DOHH2 (cell line): Measurements from ENCODE around the gene SLC6A1.

Source experiments
- H3F3A ChIP-seq: fragments of 200-600 bp; sonication (generic), shearing (Covaris generic); 2 replicates; pipeline ENCODE4 v1.6.0; 2016; ENCODE audit warnings: antibody characterized with exemption, mild to moderate bottlenecking; ENCODE audit not compliant: control insufficient read depth, insufficient read depth
- H3K27ac ChIP-seq: fragments of 200-600 bp; sonication (generic); 2 replicates; pipeline ENCODE4 v1.5.1; 2014; ENCODE audit warnings: low read depth, mild to moderate bottlenecking, low read length, moderate library complexity
- H3K27me3 ChIP-seq: fragments of 200-600 bp; sonication (generic); 2 replicates; pipeline ENCODE4 v1.6.1; 2014; ENCODE audit warnings: mild to moderate bottlenecking, low read length, mixed read lengths; ENCODE audit not compliant: control insufficient read depth
- H3K36me3 ChIP-seq: fragments of 200-600 bp; sonication (generic); 2 replicates; pipeline ENCODE4 v1.6.1; 2014; ENCODE audit warnings: mild to moderate bottlenecking, low read length, moderate library complexity, mixed read lengths; ENCODE audit not compliant: control insufficient read depth
- H3K4me1 ChIP-seq: fragments of 200-600 bp; sonication (generic); 2 replicates; pipeline ENCODE4 v1.6.1; 2014; ENCODE audit warnings: mild to moderate bottlenecking, low read length, mixed read lengths; ENCODE audit not compliant: control insufficient read depth
- H3K4me2 ChIP-seq: fragments of 200-600 bp; sonication (generic); 2 replicates; pipeline ENCODE4 v1.6.0; 2014; ENCODE audit warnings: mild to moderate bottlenecking, low read length, moderate library complexity
- H3K4me3 ChIP-seq: fragments of 200-600 bp; sonication (generic); 2 replicates; pipeline ENCODE4 v1.5.1; 2014; ENCODE audit warnings: mild to moderate bottlenecking, low read length, mixed read lengths
- H3K79me2 ChIP-seq: fragments of 200-600 bp; sonication (generic); 2 replicates; pipeline ENCODE4 v1.6.1; 2014; ENCODE audit warnings: mild to moderate bottlenecking, low read length, mixed read lengths; ENCODE audit not compliant: control insufficient read depth
- H3K9me2 ChIP-seq: fragments of 200-600 bp; sonication (generic); replicated peaks from 2 replicates; pipeline ENCODE4 v1.6.1; 2014; ENCODE audit warnings: mild to moderate bottlenecking, low read length, mixed read lengths; ENCODE audit not compliant: control insufficient read depth
- H3K9me3 ChIP-seq: fragments of 200-600 bp; sonication (generic); 2 replicates; pipeline ENCODE4 v1.6.1; 2014; ENCODE audit warnings: antibody characterized with exemption, low read length, mixed read lengths; ENCODE audit not compliant: control insufficient read depth, insufficient read depth
- H4K20me1 ChIP-seq: fragments of 200-600 bp; sonication (generic); 2 replicates; pipeline ENCODE4 v1.6.0; 2014; ENCODE audit warnings: low read depth, mild to moderate bottlenecking, antibody characterized with exemption, low read length, moderate library complexity; ENCODE audit not compliant: control insufficient read depth, insufficient read depth
- EZH2phosphoT487 ChIP-seq: fragments of 200-600 bp; sonication (generic); IDR thresholded peaks from 2 replicates; pipeline ENCODE4 v1.6.1; 2017; ENCODE audit warnings: borderline replicate concordance, mild to moderate bottlenecking, antibody characterized with exemption, low read length, moderate library complexity, mixed read lengths
- TF ChIP-seq, protein P1 (sequence below): fragments of 200-600 bp; sonication (generic); IDR thresholded peaks from one replicate; pipeline ENCODE4 v1.5.1; 2014; ENCODE audit warnings: antibody characterized with exemption, mild to moderate bottlenecking, low read depth, low read length; ENCODE audit not compliant: poor library complexity, severe bottlenecking

Gene SLC6A1

DNA sequence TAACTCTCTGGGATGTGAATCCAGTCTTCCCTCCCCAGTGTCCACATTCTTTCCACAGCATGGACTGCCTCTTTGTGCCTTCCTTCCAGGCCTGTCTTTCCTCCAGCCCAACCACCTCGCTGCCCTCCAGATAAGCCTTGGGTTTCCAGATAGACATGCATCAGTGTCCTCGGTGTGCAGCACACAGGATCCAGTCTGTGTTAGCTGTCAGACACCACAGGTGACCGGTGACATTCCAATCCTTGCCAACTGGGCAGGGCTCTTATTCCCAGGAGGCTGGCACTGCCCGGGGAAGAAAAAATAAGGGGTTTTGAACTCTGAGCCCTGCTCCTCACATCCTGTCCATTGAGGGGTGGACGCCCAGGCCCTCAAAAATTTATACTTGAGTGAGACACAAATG is 6.0 kb upstream of the SLC6A1 start:
- Histone ChIP-seq H3K4me1 (no peaks in the 10 kb centered on the region), H3F3A (no peaks in the 10 kb centered on the region), H3K4me3 (no peak overlapping the region), H3K27ac (no peak overlapping the region), H4K20me1 (no peaks in the 10 kb centered on the region), H3K9me3 (no peaks in the 10 kb centered on the region), H3K36me3 (no peaks in the 10 kb centered on the region), H3K27me3 (peaks cover 7% of the 10 kb centered on the region; the same call in 1 of the 2 replicates), H3K4me2 (no peak overlapping the region), H3K9me2 (no peaks in the 10 kb centered on the region), H3K79me2 (no peaks in the 10 kb centered on the region)
- no peak for TF ChIP-seq EZH2phosphoT487
- TF ChIP-seq, protein P1, sequence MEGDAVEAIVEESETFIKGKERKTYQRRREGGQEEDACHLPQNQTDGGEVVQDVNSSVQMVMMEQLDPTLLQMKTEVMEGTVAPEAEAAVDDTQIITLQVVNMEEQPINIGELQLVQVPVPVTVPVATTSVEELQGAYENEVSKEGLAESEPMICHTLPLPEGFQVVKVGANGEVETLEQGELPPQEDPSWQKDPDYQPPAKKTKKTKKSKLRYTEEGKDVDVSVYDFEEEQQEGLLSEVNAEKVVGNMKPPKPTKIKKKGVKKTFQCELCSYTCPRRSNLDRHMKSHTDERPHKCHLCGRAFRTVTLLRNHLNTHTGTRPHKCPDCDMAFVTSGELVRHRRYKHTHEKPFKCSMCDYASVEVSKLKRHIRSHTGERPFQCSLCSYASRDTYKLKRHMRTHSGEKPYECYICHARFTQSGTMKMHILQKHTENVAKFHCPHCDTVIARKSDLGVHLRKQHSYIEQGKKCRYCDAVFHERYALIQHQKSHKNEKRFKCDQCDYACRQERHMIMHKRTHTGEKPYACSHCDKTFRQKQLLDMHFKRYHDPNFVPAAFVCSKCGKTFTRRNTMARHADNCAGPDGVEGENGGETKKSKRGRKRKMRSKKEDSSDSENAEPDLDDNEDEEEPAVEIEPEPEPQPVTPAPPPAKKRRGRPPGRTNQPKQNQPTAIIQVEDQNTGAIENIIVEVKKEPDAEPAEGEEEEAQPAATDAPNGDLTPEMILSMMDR = no peak

- H3K4me3 ChIP-seq = no peak overlapping the region
- H3K27me3 ChIP-seq = no peaks in the 10 kb centered on the region
- no peaks in the 10 kb centered on the region for H3K4me1 ChIP-seq
- no peak overlapping the region for H3K4me2 ChIP-seq
- no peak for TF ChIP-seq EZH2phosphoT487
- TF ChIP-seq, protein P1 = no peak
- H3K27ac ChIP-seq = no peak overlapping the region
- no peaks in the 10 kb centered on the region for H3K9me3 ChIP-seq
- no peaks in the 10 kb centered on the region for H4K20me1 ChIP-seq
- no peaks in the 10 kb centered on the region for H3K9me2 ChIP-seq
- no peaks in the 10 kb centered on the region for H3K79me2 ChIP-seq
- H3K36me3 ChIP-seq = no peaks in the 10 kb centered on the region
- H3F3A ChIP-seq = no peaks in the 10 kb centered on the region
These were observed 4.4 kb upstream of the SLC6A1 start for GRCh38 chr3:10988001-10988665.

DNA sequence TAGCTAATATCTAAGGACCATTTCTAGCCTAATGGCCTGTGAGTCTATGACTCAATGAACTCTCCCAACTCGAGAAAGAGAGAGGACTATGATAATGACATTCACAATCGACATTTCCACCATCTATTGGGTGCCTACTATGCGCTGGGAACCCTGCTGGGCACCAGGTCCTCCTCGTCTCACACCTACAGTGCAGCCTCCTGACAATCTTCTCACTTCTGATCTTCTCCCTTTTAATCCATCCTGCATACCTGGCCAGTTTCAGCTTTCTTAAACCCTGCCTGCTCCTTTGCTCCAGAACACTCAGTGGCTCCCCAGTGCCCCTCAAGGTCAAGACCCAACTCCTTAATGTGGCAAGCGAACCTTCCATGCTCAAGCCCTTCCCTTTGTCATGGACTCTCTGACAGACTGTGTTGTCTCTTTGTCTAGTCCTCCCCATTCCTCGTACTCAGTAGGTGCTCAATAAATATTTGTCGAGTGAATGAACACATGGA is 3.5 kb upstream of the SLC6A1 start:
- no peak for TF ChIP-seq EZH2phosphoT487
- TF ChIP-seq, protein P1 = no peak
- Histone ChIP-seq H3K27ac (no peak overlapping the region), H3K4me3 (no peak overlapping the region), H3K36me3 (no peaks in the 10 kb centered on the region), H3K79me2 (no peaks in the 10 kb centered on the region), H3K9me2 (no peaks in the 10 kb centered on the region), H3K27me3 (no peaks in the 10 kb centered on the region), H4K20me1 (no peaks in the 10 kb centered on the region), H3F3A (no peaks in the 10 kb centered on the region), H3K4me2 (no peak overlapping the region), H3K4me1 (no peaks in the 10 kb centered on the region), H3K9me3 (no peaks in the 10 kb centered on the region)
